Fibroblast of skin of right quadriceps (primary cell): ENCODE results near the gene NOS3.
"Not testable (repeated sequence)": the region's sequence is repeated elsewhere in the genome, so short reads cannot be mapped to it uniquely, and the experiment has no call there.

Source experiments
- DNase-seq: peaks from one replicate; pipeline ENCODE4 v3.0.0-alpha.2; 2013

Gene NOS3

DNA sequence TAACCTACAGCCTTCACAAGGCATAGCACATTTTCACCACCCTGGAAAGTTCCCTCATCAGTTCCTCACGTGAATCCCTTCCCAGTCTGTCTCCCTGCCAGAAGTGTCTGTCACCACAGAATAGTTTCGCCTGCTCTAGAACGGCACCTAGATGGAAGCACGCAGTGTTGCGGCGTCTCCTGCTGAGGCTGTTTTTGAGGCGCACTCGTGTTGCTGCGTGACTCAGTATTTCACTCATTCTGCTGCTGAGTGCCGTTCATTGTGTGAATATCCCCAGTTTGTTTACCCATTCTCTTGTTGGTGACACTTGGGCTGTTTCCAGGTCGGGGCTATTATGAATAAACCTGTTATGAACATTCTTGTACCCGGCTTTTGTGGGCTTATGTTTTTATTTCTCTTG, 12.8 kb downstream of the NOS3 start:
- DNase-seq, result no peak

DNA sequence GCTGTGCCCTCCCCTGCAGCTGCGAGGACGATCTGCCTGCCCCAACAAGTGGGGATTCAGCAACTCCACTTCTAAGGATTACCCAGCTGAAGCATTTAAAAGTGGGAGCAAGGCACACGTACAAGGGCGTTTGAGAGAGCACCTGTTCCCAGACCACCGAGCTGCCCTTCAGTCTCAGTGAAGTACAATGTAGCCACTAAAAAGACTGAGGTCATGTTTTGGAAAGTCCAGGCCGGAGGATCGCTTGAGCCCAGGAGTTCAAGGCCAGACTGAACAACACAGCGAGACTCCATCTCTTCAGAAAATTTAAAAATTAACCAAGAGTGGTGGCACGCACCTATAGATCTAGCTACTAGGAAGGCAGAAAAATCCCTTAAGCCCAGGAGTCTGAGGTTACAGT, 14.7 kb downstream of the NOS3 start:
- no peak for DNase-seq

DNA sequence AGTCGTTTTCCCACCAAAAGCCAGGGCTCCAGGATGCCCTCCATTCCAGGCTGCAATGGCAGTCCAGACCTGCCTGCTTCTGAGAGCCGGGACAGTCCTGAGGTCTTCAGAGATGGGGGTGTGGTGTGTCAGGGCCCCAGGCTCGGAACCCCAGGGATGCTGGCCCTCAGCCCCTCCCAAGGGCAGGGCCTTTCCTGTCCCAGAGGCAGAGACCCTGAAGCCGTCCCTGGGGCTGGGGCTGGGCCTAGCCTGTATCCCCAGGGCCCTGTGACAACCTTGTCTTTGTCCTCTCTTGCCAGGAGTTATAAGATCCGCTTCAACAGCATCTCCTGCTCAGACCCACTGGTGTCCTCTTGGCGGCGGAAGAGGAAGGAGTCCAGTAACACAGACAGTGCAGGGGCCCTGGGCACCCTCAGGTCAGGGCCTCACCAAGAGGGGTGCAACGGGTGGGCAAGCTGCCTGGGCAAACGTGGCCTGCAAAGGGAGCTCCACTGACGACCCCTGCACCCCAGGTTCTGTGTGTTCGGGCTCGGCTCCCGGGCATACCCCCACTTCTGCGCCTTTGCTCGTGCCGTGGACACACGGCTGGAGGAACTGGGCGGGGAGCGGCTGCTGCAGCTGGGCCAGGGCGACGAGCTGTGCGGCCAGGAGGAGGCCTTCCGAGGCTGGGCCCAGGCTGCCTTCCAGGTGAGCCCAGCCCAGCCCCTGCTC, 15.9 kb downstream of the NOS3 start:
- DNase-seq, result no peak

DNA sequence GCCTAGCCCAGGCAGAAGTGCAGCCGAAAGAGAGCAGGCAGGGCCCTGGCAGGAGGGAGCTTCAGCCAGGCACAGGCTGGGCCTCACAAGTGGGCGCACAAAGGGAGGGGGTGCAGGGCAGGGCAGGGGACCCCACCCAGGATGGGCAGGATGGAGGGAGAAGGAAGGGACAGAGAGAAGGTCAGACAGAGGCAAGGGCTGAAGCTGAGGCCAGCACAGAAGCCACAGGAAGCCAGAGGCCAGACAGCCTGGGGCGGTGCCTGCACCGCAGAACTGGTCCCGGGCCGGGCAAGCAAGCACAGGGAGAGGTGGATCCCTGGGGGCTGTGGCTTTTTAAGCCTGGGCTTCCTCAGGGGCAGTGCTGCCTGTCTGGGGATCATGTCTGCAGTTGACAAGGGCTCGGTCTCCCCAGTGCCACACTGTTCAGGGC, 16.7 kb downstream of the NOS3 start:
- DNase-seq, result no peak

DNA sequence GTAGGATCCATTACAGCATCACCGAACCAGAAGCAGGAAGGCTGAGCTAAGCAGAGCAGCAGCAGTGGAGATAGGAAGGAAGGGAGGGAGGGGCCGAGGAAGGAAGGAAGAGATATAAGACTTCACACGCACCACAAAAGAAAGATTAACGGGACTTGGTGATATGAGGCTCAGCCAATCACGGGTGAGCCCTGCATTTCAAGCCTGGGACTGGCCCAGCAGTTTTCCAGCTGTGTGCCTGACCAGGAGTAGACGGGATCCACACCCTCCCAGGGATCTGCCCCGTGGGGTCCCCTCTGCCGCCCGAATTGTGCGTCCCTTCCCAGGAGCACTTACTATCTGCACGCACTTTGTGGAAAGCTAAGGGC, 17.3 kb downstream of the NOS3 start:
- no peak for DNase-seq

DNA sequence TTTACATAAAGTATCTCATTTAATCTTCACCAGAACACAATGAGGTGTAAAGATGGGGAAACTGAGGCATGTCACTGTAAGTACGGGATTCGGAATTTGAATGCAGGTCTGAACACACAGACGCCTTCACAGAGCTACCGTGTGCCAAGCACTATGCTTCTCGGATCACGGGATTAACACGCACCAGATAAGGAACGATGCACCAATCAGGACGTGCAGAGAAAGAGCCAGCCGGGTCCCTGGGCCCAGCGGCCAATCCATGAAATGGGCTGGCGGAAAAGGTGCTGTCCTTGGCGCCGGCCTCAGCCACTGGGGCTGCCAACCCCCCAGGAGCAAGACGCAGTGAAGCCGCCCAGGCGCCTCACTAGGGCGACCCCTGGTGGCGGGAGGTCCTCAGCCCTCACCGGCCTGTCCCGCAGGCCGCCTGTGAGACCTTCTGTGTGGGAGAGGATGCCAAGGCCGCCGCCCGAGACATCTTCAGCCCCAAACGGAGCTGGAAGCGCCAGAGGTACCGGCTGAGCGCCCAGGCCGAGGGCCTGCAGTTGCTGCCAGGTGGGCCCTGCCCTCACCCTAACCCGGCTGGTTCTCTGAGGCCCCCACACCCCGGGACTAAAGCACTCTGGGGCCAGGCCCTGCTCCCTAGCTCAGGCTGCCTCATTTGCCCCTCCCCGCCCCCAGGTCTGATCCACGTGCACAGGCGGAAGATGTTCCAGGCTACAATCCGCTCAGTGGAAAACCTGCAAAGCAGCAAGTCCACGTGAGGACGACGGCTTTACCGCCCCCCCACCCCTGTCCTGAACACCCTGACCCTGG, 17.9 kb downstream of the NOS3 start:
- DNase-seq, result peak; percentile 51

DNA sequence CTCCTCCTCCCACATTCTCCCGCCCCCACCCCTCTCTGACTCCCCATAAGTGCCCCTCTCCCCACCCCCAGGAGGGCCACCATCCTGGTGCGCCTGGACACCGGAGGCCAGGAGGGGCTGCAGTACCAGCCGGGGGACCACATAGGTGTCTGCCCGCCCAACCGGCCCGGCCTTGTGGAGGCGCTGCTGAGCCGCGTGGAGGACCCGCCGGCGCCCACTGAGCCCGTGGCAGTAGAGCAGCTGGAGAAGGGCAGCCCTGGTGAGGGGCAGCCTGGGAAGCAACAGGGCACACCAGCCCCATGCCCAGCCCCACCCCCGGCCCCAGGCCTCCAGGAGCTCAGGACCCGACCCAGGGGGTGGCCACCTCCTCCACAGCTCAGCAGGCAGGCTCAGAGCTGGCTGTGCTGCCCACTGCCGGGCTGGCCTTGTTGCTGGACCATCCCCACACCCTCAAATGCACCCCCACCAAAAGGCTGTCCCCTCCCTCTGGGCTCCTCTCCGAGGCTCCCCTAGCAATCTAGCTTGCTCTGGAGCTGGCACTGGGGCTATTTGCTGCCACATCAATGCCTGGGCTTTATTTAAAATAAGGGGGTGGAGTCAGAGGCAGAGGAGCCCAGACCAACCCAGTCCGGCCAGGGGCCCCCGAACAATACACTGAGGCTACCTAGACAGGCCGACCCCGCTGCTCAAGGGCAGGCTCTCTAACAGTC, 18.7 kb downstream of the NOS3 start:
- DNase-seq, result no peak

DNA sequence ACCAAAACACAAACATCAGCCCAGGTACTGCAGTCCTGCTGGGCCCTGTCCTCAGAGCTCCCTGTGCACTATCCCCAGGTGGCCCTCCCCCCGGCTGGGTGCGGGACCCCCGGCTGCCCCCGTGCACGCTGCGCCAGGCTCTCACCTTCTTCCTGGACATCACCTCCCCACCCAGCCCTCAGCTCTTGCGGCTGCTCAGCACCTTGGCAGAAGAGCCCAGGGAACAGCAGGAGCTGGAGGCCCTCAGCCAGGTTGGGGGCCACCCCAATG, 19.2 kb downstream of the NOS3 start:
- DNase-seq, result no peak

DNA sequence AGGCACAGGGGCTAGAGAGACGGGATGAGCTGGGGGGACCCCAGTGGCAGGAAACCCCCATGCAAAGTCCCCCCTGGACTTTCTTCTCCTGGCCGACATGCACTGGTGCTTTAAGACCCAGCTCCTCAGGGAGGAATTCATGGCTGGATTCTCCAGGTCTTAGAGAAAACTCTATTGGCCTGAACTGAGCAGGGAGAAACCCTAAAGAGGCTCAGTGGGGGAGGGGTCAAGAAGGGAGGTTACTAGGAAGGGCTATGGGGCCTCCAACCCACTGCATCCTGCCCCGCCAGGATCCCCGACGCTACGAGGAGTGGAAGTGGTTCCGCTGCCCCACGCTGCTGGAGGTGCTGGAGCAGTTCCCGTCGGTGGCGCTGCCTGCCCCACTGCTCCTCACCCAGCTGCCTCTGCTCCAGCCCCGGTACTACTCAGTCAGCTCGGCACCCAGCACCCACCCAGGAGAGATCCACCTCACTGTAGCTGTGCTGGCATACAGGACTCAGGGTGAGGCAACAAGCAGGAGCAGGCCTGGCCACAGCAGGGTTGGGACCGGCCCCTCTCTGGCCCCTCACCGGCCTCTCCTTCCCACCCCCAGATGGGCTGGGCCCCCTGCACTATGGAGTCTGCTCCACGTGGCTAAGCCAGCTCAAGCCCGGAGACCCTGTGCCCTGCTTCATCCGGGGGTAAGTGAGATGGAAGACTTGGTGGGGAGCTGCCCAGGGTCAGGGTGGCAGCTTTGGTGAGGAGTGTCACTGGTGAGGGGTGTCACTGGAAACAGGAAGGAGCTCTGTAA, 19.7 kb downstream of the NOS3 start:
- DNase-seq, result peak; percentile 66

DNA sequence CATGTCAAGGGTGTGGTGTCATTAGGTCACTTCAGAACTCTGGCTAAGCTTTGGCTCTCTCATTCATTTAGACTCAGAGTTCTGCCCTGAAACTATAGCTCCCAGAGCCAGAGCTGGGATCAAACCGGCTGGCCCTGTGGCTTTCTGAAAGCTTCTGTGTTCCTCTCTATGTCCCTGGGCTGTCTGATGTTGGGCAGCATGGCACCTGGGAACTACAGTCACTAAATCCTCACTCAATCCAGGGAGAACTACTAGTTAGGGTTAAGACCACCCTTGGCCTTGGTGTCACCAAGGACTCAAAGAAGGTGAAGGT, 20.2 kb downstream of the NOS3 start:
- no peak for DNase-seq

DNA sequence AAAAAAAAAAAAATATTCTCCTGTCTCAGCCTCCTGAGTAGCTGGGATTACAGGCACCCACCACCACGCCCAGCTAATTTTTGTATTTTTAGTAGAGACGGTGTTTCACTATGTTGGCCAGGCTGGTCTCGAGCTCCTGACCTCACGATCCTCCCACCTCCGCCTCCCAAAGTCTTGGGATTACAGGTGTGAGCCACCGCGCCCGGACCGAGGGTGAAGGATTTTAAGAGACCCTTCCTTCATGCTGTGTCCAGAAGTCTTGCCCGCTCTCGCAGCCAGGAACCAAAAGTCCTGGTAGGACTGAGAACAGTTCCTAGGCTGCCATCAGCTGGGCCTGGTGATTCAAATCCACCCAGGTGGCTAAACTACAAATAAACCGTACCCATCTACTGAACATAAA, 20.8 kb downstream of the NOS3 start:
- DNase-seq, result not testable (repeated sequence)

DNA sequence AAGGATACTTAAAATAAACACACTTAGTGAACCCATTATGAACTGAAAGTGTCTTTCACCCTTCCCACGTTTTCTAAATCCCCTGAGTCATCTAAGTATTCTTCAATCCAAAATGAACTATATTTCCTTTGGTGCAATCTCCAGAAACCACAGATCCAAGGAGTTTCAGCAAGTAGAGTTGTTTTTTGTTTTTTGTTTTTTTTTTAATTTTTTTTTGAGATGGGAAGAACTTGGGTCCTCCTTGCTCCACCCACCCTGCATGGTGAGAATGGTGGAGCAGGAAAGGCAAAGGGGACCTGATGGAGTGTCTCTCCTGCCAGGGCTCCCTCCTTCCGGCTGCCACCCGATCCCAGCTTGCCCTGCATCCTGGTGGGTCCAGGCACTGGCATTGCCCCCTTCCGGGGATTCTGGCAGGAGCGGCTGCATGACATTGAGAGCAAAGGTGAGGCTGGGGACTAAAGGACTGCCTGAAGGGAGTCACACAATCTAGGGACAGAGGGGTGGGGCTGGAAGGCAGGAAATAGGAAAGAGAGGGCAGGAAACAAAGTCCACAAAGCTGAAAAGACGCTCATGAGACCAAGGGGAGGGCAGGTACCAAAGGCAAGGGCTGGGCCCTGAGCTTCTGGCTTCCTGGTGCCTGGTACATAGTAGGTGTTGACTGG, 21.3 kb downstream of the NOS3 start:
- DNase-seq, result no peak

DNA sequence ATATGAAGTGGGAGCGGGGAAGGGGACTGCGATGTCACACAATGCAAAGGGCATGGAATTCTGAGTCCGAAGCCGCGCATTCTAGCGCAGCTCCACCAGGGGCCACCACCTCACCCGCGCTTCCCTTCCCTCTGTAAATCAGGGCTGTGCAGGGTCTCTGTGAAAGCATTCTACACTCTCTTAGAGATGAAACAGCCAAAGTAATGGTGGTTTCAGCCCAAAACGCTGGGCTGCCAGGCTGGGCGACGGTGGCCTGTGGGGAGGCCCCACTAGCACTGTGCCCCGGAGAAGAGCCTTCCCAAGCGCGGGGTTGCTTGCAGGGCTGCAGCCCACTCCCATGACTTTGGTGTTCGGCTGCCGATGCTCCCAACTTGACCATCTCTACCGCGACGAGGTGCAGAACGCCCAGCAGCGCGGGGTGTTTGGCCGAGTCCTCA, 22.1 kb downstream of the NOS3 start:
- DNase-seq, result peak; percentile 41

DNA sequence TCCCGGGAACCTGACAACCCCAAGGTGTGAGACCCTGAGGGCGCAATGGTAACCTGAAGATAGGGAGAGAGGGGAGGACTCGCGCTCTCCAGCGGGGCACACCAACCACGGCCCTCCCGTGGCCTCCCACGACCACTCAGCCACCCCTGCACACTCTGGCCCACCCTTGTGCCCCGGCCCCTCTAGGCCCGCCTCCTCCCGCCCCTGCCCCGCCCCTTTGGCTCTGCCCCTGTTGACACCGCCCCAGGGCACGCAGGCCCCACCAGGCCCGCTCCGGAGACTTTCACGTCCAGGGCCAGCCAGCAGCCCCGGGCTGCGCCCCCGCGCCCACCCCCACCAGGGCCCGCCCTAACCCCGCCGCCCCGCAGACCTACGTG, 22.5 kb downstream of the NOS3 start:
- no peak for DNase-seq

DNA sequence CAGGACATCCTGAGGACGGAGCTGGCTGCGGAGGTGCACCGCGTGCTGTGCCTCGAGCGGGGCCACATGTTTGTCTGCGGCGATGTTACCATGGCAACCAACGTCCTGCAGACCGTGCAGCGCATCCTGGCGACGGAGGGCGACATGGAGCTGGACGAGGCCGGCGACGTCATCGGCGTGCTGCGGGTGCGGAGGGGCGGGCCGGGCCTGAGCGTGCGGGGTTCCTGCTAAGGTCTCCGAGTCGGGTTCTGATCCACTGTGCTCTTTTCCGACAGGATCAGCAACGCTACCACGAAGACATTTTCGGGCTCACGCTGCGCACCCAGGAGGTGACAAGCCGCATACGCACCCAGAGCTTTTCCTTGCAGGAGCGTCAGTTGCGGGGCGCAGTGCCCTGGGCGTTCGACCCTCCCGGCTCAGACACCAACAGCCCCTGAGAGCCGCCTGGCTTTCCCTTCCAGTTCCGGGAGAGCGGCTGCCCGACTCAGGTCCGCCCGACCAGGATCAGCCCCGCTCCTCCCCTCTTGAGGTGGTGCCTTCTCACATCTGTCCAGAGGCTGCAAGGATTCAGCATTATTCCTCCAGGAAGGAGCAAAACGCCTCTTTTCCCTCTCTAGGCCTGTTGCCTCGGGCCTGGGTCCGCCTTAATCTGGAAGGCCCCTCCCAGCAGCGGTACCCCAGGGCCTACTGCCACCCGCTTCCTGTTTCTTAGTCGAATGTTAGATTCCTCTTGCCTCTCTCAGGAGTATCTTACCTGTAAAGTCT, 23.1 kb downstream of the NOS3 start:
- DNase-seq, result peak; percentile 77

DNA sequence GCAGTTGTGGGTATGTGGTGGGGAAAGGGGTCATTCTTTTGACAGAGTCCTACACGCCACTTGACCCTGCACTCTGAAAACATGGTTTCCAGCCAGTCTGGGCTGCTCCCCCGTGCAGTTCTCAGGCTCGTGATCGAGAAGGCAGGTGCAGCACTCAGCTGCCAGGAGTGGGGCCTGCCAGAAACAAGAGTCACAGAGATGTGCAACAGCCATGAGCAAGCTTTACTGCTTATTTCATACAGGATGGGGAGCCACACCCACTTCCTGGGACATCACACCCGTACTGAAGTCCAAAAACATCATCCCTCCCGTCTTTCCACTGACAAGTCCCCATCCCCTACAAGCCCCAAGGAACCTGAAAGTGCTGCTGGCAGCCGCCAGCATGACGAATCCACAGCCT, 24.1 kb downstream of the NOS3 start:
- no peak for DNase-seq

DNA sequence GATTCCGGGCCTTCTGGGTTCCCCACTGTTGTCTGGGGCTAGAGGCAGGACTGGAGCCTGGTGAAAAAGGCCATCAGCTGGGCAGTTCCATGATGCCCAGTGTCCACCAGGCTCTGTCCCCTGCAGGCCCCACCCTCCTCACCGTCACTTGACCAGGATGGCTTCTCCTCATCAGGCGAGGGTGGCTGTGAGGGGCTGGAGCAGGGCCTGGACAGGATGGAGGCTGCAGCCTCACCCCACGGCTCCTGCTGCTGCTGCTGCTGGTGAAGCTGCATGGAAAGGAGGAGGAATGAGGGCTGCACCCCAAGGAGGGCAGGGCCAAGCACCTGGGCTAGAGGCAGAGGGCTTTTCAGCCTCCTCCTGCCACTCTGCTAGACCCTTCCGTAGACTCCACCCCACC, 25.1 kb downstream of the NOS3 start:
- no peak for DNase-seq

DNA sequence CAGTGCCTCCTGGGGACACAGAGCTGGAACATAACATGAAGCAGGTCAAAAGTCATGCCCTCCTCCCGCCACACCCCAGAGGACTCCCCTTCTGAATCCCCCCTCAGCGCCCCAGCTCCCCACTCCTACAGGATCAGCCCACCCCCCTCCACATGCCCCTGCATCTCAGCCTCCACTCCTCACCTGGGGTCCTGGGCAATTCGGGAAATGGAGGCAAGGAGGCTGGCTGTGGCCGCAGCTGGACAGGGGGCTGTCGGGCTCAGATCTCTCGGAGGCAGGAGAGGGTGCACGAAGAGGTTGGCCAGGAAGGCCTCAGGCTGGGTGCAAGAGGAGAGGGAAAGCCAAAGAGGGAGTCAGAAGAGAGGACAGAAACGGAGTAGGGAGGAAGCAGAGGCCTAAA, 25.7 kb downstream of the NOS3 start:
- no peak for DNase-seq

DNA sequence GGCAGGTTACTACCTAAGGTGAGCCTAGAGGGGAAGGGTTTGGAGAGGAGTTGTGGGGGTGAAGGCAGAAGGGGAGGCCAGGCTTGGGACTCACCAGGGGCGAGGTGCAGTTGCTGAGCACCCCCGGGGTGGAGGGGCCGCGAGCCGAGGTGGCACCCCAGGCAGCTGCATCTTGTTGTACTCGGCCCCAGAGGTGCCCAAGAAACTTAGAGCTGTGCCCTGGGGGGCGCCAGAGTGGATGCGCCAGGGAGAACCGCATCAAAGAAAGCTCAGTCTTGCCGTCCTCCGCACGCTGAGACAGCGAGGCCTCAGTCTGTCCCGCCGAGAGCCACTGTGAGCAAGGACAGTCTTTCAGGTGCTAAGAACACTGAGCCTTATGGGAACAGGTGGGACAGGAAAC, 26.1 kb downstream of the NOS3 start:
- no peak for DNase-seq

DNA sequence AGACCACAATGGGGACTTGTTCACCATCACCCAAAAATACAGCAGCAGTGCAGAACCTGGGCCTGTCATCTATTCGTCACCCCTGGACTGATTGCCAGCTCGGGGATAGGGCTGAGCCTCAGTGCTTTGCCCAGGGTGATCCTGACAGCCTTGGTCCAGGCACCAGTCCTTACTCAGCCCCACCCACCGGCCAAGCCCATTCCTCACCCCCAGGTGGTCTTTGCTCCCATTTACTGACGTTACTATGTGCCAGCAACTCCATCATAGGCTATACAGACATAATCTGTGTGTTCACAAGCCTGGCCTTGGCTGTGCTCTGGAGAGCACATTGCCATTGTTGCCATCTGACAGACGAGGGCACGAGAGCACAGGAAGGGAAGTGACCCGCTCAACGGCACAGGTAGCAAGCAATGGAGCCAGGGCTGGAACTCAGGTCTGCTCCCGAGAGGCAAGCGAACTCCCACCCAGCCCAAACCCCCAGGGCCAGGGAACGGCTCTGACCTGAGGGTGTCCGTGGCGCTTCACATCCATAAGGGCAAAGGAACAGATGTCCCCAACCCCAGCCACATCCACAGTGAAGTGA, 26.6 kb downstream of the NOS3 start:
- no peak for DNase-seq

DNA sequence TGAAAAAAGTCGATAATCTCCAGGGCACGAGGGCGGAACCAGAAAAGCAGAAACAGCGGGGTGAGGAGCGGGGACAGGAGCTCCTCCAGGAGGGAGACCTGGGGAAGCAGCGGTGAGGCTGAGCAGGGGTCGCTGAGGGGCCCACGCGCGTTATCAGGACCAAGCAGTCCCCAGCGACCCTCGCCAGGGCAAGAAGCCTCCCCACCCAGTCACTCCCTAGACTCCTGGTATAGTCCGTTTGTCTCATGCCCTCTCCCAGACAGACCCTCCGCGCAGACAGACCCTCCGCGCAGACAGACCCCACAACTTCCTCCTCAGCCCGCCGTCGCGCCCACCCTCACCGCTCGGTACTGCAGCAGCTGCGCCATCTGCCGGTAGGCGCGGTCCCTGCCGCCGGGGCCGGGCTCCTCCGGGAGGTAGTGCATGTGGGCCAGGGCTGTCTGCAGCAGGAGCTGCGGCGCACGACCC, 27.2 kb downstream of the NOS3 start:
- peak; percentile 38 for DNase-seq
